Epithelial cell of proximal tubule (primary cell): ENCODE results near the gene NTSR2. TPM values are rescaled to one million over a fixed set of nuclear protein-coding genes. Genes with fewer than 3 reads are reported as not detected.
A peak's percentile ranks its signal among the peaks of the same experiment; 100 is the strongest.

Experiments used
- DNase-seq: peaks from one replicate; pipeline ENCODE4 v3.0.0-alpha.2; 2011; ENCODE audit warnings: low read depth
- H3K4me3 ChIP-seq: 2 replicates; pipeline ENCODE4 v1.5.1; 2011; ENCODE audit warnings: low read depth, mild to moderate bottlenecking, low read length
- CTCF ChIP-seq: conservative IDR thresholded peaks from 2 replicates; pipeline ENCODE4 v1.5.1; 2012; ENCODE audit warnings: low read depth, mild to moderate bottlenecking, low read length
- total RNA-seq: library from RNA; depleted of rRNA; stranded (reverse); fragments of >200 nt; gene quantifications from 2 replicates; pipeline ENCODE4 v1.2.3, GENCODE V29; 2015

NTSR2 gene
- total RNA-seq, 1 donor from 2014 or later, result not detected

- no peak overlapping the region for H3K4me3 ChIP-seq
- DNase-seq, result no peak
- TF ChIP-seq CTCF, result no peak
Measured at GRCh38 chr2:11699686-11700670, 30.0 kb upstream of the NTSR2 start.

- TF ChIP-seq CTCF, result no peak
- DNase-seq, result no peak
- no peak overlapping the region for H3K4me3 ChIP-seq
Measured at GRCh38 chr2:11698009-11698922, 28.3 kb upstream of the NTSR2 start.

GRCh38 chr2:11697103-11697871 is 27.3 kb upstream of the NTSR2 start:
- no peak for TF ChIP-seq CTCF
- DNase-seq, result peak; percentile 77
- H3K4me3 ChIP-seq, result no peak overlapping the region

- TF ChIP-seq CTCF, result no peak
- DNase-seq, result no peak
- no peak overlapping the region for H3K4me3 ChIP-seq
Measured at GRCh38 chr2:11696736-11697102, 26.7 kb upstream of the NTSR2 start.

- no peak for TF ChIP-seq CTCF
- no peak overlapping the region for H3K4me3 ChIP-seq
- DNase-seq, result no peak
Measured at GRCh38 chr2:11695576-11695975, 25.6 kb upstream of the NTSR2 start.

GRCh38 chr2:11692966-11693521 is 23.0 kb upstream of the NTSR2 start:
- DNase-seq, result no peak
- peak; percentile 96 for TF ChIP-seq CTCF
- H3K4me3 ChIP-seq, result no peak overlapping the region
